NOMO-1 (cell line): ENCODE results near the gene CILP2.
A peak's percentile ranks its signal among the peaks of the same experiment; 100 is the strongest.

Source experiments
- DNase-seq, 2 experiments: peaks; one replicate each; lab custom pipeline; 2025; ENCODE audit not compliant: unreplicated experiment in 2 of 2; lab: John Stamatoyannopoulos, UW

The CILP2 gene

DNA sequence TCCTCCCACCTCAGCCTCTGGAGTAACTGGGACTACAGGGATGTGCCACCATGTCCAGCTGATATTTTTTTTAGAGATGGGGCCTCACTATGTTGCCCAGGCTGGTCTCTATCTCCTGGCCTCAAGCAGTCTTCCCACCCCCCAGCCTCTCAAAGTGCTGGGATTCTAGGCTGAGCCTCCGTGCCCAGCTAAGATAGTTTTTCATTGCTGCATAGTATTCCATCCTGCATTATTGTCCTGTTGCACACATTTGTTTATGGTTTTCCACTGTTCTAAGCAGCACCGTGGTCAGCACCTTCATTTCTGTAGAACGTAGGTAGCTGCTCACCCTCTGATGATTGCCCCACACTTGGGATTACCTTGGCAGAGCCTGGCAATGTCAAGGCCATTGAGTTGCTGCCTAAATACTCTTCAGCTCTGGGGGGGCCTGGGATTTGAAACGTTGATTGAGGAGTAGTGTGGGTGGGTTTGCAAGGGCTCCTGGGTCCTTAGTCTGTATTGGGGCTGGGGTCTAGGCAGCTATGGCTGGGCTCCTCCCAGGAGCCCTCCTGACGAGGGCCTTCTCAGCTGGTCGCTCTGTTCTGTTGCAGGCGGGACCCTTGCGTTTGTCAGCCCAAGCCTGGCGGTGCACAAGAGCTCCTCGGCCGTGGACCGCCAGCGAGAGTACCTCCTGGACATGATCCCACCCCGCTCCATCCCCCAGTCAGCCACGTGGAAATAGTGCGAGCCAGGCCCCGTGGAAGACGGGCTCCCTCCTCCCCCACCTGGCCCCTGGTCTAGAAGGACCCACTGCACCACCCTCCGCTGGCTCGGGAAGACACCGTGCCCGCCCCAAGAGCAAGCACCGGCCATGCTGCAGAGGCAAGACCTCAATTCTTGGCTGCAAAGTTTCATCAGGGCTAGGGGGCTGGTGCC lies 33.1 kb upstream of the CILP2 start:
- DNase-seq = no peak

DNA sequence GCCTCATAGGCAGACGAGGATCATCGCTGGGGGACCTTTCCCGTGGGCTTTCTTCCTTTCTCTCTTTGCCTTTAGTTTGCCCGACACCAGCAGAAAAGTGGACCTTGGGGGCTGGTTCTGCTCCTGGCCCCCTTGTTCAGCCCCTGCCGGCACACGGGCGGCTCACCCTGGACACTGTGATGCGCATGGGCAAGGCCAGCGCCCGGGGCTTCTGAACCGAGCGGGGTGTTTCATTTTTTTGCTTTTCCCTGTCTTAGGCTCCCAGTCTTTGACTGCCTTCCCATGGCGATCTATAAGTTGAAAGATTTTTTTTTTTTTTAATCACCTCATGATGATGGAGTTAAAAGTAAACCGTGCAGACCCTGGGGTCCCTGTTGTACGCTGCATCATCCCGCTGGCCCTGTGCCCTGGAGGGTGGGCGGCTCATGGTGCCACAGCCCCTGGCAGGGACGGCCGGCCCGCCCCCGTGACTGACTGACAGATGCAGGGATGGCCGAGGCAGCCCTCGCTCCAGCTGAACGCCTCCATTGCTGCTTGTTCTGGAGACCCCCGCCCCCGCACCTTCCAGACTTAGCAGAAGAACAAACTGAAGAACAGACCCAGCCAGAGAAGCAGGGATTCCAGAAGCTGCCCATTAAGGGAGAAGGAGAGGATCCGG lies 32.3 kb upstream of the CILP2 start:
- DNase-seq = no peak

DNA sequence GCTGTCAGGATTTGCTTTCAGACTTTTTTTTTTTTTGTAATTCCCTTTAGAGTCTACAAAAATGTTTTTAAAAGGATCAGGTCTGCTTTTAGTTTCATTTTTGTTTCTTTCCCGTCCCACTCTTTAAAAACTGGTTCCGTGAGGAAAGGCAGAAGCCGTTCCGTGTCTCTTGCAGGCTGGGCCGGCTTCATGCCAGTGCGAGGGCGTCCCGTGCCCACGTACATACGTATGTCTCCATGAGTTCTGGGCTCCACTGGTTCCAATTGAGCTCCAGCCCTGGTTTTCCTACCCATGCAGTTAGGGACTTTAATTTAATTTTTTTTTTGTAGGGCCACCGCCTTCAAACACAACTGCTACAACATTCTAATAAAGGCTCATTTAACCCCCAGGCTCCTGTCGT lies 31.5 kb upstream of the CILP2 start:
- DNase-seq = no peak

DNA sequence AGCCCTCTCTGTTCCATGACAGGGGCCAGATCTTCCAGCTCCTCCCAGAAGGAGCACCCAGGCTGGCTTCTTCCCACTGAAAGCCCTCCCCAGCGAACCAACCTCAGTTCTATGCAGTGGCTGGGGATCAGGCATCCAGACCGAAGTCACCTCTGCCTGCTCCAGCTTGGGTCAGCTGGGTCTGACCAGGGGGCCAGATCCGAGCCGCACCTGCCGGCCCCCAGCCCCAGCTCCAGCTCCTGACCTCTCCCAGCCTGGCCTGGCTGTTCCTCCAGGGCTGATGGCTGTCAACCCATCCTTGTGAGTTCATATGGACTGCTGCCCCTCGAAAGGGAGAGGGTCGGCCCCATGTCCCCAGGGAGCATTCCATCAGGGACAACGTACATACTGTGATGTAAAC lies 30.7 kb upstream of the CILP2 start:
- no peak for DNase-seq

DNA sequence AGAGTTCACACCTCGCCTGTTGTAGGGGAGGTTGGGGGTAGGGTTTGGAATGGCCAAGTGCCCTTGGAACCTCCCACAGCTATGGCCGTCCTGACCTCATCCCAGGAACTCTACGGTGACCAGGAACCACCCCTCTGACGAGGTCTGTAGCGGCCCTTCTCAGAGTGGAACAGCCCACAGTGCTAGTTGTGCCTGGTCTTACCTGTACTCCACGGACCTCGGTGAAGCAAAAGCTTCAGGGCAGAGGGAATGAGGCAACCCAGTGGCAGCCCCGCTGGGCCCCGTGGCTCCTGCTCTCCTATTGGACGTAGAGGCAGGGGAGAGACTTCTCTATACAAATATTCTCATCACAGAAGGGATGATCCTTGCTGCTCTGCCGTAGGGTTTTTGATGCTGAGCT lies 29.8 kb upstream of the CILP2 start:
- no peak for DNase-seq

DNA sequence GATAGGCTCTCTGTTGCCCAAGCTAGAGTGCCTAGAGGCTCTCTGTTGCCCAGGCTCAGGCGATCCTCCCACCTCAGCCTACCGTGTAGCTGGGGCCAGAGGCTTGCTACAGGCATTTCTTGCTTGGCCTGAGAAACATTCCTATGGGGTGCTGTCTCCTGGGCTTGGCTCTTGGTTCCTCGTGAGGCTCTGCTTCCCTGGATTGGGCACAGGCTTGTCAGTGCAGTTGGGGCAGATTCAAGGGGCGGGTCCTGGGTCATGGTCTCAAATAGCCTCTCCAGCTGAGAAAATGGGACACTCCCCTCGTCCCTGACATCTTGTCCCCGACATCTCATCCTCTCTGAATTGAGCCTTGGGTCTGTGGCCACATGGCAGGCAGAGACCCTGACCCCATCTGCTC lies 27.6 kb upstream of the CILP2 start:
- DNase-seq = no peak

DNA sequence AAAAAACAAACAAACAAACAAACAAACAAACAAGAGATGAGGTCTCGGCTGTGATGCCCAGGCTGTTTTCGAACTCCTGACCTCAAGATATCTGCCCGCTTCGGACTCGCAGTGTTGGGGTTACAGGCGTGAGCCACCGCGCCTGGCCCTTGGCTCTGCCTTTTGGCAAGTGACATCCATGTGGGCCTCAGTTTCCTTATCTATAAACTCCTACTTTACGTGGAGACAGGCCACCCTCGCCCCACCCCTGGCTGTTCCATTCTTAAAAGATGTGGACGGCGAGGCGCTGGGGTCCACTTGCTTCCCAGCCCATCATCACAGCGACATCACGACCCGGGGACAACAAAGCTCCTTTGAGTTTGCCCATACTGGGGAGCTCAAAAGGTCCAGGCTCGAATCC lies 24.4 kb upstream of the CILP2 start:
- no peak for DNase-seq

DNA sequence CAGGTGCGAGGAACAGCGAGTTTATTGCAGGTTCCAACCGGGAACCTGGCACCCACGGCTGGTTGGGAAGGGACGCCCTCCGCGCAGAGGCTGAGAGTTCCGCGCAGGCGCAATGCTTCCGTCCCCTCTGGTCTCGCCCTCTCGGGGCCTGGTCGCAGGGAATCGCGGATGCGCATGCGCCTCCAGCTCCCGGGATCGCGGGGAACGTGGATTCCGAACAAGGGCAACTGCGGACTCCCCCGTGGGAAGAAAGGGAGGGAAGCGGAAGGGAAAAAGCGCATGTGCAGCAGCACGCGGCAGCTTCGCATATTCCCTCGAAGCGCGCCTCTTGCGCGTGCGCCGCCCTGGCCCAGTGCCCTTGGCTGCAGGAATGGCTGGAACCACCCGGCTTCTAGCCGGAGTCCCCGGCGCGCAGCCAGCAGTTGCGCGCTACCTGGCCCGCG lies 23.8 kb upstream of the CILP2 start:
- DNase-seq = no peak

DNA sequence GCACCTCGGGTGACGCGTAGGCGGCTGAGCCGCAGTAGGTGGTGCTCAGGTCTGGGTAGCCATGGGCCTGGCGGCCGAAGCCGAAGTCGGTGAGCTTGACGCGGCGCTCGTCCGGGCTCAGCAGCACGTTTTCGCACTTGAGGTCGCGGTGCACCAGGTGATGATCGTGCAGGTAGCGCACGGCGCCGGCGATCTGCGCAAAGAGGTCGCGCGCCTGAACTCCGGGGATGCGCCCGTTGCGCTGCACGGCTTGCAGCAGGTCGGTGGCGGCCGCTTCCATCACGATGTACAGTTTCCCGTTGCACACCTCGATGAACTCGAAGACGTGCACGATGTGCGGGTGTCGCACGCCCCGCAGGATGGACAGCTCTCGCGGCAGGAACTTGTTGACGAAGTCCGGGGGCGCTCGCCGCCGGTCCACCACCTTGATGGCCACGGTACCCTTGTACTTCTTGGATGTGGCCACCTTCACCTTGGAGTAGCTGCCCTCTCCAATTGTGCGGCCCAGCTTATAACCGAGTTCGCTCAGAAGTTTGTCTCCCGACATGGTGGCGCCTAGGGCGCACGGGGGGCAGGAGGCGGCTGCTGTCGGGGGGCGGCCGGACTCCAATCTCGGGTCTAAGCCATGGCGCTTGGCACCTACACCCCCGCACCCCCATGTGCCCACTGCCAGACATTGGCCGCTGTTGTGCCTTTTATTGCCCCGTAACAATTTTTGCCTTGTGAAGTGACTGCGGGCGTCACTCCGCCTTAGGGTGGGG lies 23.0 kb upstream of the CILP2 start, which contains the start of gene TSSK6:
TSS of gene TSSK6 (minus strand) at position 668 of the 761 bp plus-strand sequence. CDS start at position 547, 121 bp downstream.
- no peak for DNase-seq

DNA sequence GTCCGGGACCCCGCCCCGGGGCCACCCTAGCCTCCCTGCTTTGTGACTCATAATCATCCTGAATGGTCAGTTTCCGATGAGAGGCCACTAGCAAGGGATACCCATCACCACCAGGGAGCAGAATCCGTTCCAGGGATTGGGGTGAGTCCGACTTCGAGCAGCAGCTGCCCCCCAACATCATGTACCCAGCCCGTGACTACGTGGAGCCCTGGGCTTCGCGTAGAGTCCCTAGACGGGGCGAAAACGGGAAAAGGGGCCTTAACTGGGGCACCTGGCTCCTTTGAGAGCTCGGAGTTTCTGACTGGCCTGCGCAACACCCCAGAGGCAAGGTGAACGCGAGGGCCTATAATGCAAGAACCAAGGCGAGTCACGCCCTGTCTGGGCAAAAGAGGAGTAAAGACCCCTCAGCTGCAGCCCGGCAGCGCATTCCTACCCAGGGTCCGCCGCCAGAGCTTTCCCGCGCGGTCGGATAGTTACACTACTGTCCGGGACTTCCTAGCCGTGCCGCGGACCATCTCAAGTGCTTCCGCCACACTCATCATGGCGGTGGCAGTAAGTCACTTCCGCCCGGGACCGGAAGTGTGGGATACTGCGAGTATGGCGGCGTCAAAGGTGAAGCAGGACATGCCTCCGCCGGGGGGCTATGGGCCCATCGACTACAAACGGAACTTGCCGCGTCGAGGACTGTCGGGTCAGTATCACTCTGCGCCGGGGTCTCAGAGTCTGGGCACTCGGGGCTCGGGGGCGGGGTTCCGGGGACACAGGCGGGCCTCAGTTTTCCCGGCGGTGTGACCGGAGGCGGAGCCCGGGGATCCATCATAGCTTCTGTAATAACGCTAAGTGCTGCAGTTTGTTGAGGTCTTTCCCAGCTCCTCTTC lies 22.2 kb upstream of the CILP2 start, which contains the start of gene NDUFA13:
TSS of gene NDUFA13 (plus strand) at position 584 of the 878 bp plus-strand sequence. CDS start at position 598, 14 bp downstream.
- peak; percentile 80 for DNase-seq

DNA sequence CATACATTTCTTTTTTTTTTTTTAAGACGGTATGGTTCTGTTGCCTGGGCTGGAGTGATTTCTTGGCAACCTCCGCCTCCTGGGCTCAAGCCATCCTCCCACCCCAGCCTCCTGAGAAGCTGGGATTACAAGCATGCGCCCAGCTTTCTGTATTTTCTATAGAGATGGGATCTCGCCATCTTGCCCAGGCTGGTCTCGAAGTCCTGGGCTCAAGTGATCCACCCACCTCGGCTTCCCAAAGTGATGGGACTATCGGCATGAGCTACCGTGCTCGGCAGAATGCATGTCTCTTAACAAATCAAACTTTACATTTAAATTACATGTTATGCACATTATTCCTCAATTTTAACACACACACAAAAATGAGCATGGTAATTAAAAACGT lies 20.8 kb upstream of the CILP2 start:
- DNase-seq = no peak

DNA sequence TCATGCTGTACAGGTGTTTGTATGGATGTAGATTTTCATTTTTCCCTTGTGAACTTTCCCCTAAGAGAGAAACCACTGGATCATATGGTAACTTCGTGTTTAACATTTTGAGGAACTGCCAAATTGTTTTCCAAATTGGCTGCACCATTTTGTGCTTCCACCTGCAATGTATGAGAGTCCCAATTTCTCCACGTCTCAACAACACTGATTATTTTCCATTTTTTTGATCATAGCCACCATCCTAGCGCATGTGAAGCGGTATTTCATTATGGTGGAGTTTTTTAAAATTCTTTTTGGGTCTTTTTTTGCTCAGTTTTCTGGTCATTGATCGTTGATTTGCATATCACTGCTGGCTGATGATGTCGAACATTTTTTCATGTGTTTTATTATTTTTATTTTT lies 17.1 kb upstream of the CILP2 start:
- DNase-seq = no peak

DNA sequence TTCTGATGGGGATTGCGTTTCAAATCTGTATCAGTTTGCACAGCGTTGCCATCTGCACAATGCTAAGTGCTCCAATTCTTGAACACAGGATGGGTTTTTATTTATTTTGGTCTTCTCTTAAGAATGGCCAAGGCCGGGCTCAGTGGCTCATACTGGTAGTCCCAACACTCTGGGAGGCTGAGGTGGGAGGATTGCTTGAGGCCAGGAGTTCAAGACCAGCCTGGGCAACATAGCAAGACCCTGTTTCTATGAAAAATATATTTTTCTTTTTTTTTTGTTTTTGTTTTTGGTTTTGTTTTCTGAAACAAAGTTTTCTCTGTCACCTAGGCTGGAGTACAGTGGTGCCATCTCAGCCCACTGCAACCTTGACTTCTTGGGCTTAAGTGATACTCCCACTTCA lies 14.9 kb upstream of the CILP2 start:
- DNase-seq = no peak

DNA sequence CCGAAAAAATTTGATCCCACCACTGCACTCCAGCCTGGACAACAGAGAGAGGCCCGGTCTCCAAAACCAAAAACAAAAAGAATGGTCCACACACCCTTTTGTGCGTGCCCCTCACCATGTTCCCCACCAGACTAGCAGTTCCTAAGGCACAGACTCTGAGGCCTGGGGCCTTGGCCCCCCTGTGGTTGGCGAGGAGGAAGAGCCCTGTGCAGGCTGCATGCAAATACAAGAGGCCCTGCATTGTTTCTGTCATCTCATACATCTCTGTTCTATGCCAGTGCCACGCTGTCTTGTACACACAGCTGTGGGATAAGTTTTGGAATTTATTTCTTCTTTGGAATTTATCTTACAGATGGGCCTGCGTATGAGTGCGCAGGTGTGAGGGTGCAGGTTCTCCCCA lies 14.0 kb upstream of the CILP2 start:
- DNase-seq = no peak

DNA sequence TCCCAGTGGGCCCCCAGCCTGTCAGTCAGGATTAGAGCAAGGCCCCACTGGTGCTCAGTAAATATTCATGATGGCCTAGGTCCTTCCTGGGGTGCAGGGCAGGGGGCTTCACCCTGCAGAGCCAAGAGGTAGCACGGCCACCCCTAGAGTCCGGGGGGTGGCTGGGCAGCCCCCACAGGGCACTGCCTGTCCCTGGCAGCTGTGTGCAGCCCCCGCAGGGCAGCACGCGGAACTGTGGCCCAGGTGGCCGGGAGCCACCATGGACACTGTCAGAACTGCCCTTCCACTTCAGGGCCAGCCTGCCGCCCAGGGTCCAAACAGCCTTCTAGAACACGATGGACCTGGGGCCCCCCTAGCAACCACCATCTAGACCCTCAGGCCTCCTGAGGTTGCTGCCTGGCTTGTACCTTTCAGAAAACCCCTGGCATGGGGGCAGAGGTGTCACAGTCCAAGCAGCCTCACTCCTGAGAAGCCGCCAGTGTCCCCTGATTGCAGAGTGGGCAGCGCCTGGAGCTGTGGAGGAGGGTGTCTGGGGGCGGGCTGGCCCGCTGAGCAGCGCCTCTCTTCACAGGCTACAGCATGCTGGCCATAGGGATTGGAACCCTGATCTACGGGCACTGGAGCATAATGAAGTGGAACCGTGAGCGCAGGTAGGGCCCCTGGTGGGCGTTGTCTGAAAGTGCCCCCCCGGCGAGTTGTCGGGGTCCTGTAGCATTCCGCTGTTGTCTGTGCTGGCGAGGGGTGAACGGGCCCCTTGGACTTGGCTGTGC lies 12.3 kb upstream of the CILP2 start:
- no peak for DNase-seq

DNA sequence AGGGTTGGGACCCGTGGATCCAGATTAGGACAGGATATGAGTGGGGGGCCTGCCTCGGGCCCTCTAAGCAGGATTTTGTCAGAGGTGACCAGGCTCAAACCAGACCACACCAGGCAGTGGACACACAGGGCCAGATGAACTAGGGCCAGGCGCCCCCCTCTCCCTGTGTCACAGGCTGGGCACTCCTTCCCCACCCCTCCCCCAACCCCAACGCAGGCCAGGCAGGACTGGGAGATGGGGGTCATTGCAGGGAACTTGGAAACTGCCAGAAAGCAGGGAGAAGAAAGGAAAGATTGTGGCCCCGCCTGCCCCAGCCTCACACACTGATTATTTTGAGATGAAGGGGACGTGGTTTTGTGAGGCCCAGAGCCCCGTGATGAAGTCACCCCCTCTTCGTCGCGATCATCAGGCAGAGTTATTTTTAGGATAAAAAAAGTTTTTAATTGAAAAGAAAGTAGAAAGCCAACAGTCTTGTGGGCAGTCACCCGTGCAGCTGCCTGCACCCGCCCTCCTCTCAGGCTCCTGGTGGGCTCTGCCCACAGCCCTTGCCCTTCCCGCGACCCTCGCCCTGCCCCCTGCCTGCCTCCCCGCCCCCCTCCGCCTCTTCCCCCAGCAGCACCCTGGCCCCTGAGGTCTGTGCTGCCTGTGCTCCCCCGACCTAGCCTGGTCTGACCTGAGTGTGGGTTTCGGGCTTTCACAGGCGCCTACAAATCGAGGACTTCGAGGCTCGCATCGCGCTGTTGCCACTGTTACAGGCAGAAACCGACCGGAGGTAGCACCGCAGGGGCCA lies 11.3 kb upstream of the CILP2 start:
- DNase-seq = no peak

DNA sequence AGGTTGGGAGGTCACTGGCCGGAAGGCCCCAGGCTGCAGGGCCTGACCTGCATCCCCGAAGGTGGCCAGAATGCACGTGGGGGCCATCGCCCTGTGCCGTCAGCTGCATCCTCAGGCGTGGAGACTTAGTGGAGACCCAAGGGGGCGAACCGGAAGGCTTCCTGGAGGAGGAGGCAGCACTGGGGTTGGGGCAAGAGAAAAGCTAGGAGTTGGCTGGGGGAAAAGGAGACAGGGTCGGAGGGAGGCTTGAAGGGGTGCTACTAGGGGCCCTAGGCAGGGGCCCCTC lies 10.8 kb upstream of the CILP2 start:
- no peak for DNase-seq

DNA sequence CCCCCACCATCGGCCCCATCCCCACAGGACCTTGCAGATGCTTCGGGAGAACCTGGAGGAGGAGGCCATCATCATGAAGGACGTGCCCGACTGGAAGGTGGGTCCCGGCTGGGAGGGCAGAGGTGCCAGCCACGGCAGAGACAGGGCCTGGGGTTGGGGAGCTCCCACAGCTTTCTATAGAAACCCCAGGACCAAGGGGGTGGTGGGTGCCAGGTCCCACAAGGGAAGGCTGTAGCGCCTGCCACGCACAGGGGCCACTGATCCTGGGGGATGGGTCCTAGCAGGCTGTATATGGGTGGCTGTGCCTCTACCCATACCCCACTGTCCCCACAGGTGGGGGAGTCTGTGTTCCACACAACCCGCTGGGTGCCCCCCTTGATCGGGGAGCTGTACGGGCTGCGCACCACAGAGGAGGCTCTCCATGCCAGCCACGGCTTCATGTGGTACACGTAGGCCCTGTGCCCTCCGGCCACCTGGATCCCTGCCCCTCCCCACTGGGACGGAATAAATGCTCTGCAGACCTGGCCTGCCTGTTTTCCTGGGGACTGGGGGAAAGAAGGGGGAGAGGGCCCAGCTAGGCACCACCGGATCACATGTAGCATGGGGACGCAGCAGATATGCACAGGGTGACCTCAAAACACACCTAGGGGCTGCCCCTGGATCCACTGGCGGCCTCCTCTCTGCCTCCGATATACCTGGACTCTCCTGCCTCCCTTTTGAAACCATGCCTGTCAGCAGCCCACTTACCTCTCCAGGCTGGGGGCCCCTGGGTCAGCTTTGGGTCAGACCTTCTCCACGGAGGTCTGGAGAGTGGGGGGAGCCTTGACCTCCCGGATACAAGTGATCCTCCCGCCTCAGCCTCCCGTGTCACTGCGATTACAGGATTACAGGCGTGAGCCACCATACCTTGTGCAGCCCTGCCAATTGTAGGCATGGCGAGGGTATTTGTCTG lies 10.1 kb upstream of the CILP2 start:
- no peak for DNase-seq
